Mesenchymal stem cell (in vitro differentiated cells and primary cell): ENCODE measurements around the gene SCGB3A1.

Experiments
- DNase-seq: peaks from one replicate; pipeline ENCODE4 v3.0.0-alpha.2; 2013
- H2AFZ ChIP-seq: one replicate; pipeline ENCODE4 v1.6.1; 2013; ENCODE audit warnings: low read depth, mild to moderate bottlenecking, control low read depth, inconsistent platforms, low read length, moderate library complexity
- H2AK5ac ChIP-seq: 2 replicates; pipeline ENCODE4 v1.6.1; 2013; ENCODE audit warnings: low read length, moderate library complexity, mild to moderate bottlenecking, inconsistent platforms; ENCODE audit not compliant: severe bottlenecking
- H2BK120ac ChIP-seq: one replicate; pipeline ENCODE4 v1.6.1; 2013; ENCODE audit warnings: low read depth, mild to moderate bottlenecking, inconsistent platforms, low read length, moderate library complexity
- H2BK12ac ChIP-seq, 2 experiments: one replicate each; pipeline ENCODE4 v1.6.1; 2013; ENCODE audit warnings: inconsistent platforms in 2 of 2, low read length in 2 of 2, mild to moderate bottlenecking in 2 of 2, moderate library complexity in 2 of 2, control low read depth in 1 of 2
- H2BK15ac ChIP-seq: one replicate; pipeline ENCODE4 v1.6.1; 2013; ENCODE audit warnings: mild to moderate bottlenecking, low read depth, inconsistent platforms; ENCODE audit not compliant: poor library complexity, severe bottlenecking
- H2BK5ac ChIP-seq: 2 replicates; pipeline ENCODE4 v1.6.1; 2013; ENCODE audit warnings: low read depth, mild to moderate bottlenecking, low read length, control low read depth, inconsistent platforms; ENCODE audit not compliant: poor library complexity, severe bottlenecking
- H3K14ac ChIP-seq, 2 experiments: one replicate each; pipeline ENCODE4 v1.6.1; 2013; ENCODE audit warnings: inconsistent platforms in 2 of 2, low read length in 2 of 2, control low read depth in 1 of 2, mild to moderate bottlenecking in 1 of 2, moderate library complexity in 1 of 2
- H3K18ac ChIP-seq, 2 experiments: one replicate each; pipeline ENCODE4 v1.6.1; 2013; ENCODE audit warnings: inconsistent platforms in 2 of 2, low read length in 2 of 2, control low read depth in 1 of 2, low read depth in 1 of 2, mild to moderate bottlenecking in 1 of 2
- H3K23ac ChIP-seq, 2 experiments: one replicate each; pipeline ENCODE4 v1.6.1; 2013; ENCODE audit warnings: inconsistent platforms in 2 of 2, low read length in 2 of 2, mild to moderate bottlenecking in 2 of 2, moderate library complexity in 2 of 2, control low read depth in 1 of 2
- H3K27ac ChIP-seq: 2 replicates; pipeline ENCODE4 v1.5.1; 2013; ENCODE audit warnings: mild to moderate bottlenecking, moderate library complexity, low read length, control low read depth, inconsistent platforms; ENCODE audit not compliant: poor library complexity, severe bottlenecking
- H3K27me3 ChIP-seq, 2 experiments: 2 replicates each; pipeline versions ENCODE4 v1.6.1 to v1.7.0; 2013; ENCODE audit warnings: low read length in 2 of 2, mild to moderate bottlenecking in 2 of 2, moderate library complexity in 2 of 2, control low read depth in 1 of 2, inconsistent platforms in 1 of 2; ENCODE audit not compliant: control insufficient read depth in 1 of 2, insufficient read depth in 1 of 2
- H3K36me3 ChIP-seq, 2 experiments: 2 replicates each; pipeline versions ENCODE4 v1.6.1 to v1.7.0; 2013; ENCODE audit warnings: low read length in 2 of 2, control low read depth in 1 of 2, inconsistent platforms in 1 of 2, low read depth in 1 of 2, mild to moderate bottlenecking in 1 of 2; ENCODE audit not compliant: insufficient read depth in 2 of 2, control insufficient read depth in 1 of 2
- H3K4ac ChIP-seq, 2 experiments: one replicate each; pipeline ENCODE4 v1.6.1; 2013; ENCODE audit warnings: inconsistent platforms in 2 of 2, low read length in 2 of 2, mild to moderate bottlenecking in 2 of 2, moderate library complexity in 2 of 2, control low read depth in 1 of 2, low read depth in 1 of 2
- H3K4me1 ChIP-seq: 2 replicates; pipeline ENCODE4 v1.6.1; 2013; ENCODE audit warnings: low read depth, low read length, control low read depth; ENCODE audit not compliant: control insufficient read depth, insufficient read depth
- H3K4me2 ChIP-seq: 2 replicates; pipeline ENCODE4 v1.6.1; 2013; ENCODE audit warnings: low read length, mild to moderate bottlenecking, inconsistent platforms; ENCODE audit not compliant: poor library complexity, severe bottlenecking
- H3K4me3 ChIP-seq, 2 experiments: 2 replicates each; pipeline versions ENCODE4 v1.5.1 to v1.7.0; 2013; ENCODE audit warnings: low read length in 2 of 2, mild to moderate bottlenecking in 2 of 2, control low read depth in 1 of 2, low read depth in 1 of 2; ENCODE audit not compliant: insufficient read depth in 1 of 2
- H3K79me1 ChIP-seq: replicated peaks from 2 replicates; pipeline ENCODE4 v1.6.1; 2013; ENCODE audit warnings: mild to moderate bottlenecking, control low read depth, low read length, inconsistent platforms; ENCODE audit not compliant: poor library complexity, severe bottlenecking
- H3K9ac ChIP-seq: 2 replicates; pipeline ENCODE4 v1.7.0; 2013; ENCODE audit warnings: mild to moderate bottlenecking, low read length, moderate library complexity
- H3K9me3 ChIP-seq: 2 replicates; pipeline ENCODE4 v1.7.0; 2013; ENCODE audit warnings: mild to moderate bottlenecking, low read length; ENCODE audit not compliant: control insufficient read depth
- H4K8ac ChIP-seq: one replicate; pipeline ENCODE4 v1.6.1; 2013; ENCODE audit warnings: inconsistent platforms, mild to moderate bottlenecking, low read length, moderate library complexity
- H4K91ac ChIP-seq: one replicate; pipeline ENCODE4 v1.6.1; 2013; ENCODE audit warnings: mild to moderate bottlenecking, low read length, inconsistent platforms
- WGBS: methylation state at CpG from one replicate; pipeline ENCODE4 v1.1.7; 2013; ENCODE audit warnings: mixed read lengths; 5-methylcytosine and 5-hydroxymethylcytosine counted together

The SCGB3A1 gene

DNA sequence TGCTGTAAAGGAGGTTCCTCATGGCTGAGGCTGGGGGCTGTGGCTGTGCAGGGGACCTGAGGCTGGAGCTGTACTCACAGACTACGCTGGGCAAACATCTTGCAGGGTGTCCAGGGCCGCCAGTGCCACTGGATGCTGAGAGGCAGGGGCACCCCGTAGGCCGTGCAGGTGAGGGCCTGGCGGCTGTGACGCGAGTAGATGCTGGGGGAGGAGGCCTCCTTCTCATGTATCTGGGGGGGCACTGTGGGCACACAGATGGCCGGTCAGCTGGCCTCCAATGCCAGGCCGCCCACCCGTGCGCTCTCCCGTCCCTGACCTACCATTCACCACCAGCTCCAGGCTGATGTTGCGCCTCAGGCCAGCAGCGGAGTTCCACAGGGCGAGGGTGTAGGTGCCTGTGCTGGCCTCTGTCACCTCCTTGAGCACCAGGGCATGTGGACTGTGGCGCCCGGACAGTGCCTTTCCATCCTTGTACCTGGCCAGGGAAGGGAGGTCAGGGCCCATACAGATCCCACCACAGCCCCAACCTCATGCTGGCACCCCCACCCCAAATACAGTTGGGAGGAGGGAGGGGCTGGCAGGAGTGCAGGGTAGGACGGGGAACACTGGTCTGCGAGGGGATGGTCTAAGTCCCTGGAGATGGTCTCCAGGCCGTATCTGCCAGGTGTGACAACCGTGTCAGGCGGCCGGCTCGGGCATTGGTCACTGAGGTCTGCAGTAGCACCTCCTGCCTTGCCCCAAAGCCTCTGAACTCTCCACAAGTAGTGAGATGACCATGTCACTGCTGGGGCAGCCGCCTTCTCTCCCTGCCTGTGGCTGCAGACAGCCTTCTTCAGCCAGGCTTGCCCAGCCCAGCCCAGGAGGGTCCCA is 34.7 kb upstream of the SCGB3A1 start:
- Histone ChIP-seq H4K91ac (no peak overlapping the region), H2BK15ac (no peak overlapping the region), H2BK5ac (no peak overlapping the region), H3K4me3 (no peak overlapping the region), H3K14ac (no peak overlapping the region), H3K4ac (no peak overlapping the region), H2BK12ac (no peak overlapping the region), H3K9ac (no peak overlapping the region), H3K18ac (no peak overlapping the region), H4K8ac (no peak overlapping the region), H2AFZ (no peak overlapping the region), H3K23ac (no peak overlapping the region), H3K27ac (no peak overlapping the region), H3K79me1 (no peaks in the 10 kb centered on the region), H3K27me3 (peaks cover 0 to 21% of the 10 kb centered on the region in 2 experiments), H3K36me3 (no peaks in the 10 kb centered on the region), H3K4me1 (peaks cover 2% of the 10 kb centered on the region), H2AK5ac (no peak overlapping the region), H2BK120ac (no peak overlapping the region), H3K9me3 (no peaks in the 10 kb centered on the region), H3K4me2 (no peak overlapping the region)
- no peak for DNase-seq
- 88% methylated on average over 25 of the region's 25 CpGs for WGBS

DNA sequence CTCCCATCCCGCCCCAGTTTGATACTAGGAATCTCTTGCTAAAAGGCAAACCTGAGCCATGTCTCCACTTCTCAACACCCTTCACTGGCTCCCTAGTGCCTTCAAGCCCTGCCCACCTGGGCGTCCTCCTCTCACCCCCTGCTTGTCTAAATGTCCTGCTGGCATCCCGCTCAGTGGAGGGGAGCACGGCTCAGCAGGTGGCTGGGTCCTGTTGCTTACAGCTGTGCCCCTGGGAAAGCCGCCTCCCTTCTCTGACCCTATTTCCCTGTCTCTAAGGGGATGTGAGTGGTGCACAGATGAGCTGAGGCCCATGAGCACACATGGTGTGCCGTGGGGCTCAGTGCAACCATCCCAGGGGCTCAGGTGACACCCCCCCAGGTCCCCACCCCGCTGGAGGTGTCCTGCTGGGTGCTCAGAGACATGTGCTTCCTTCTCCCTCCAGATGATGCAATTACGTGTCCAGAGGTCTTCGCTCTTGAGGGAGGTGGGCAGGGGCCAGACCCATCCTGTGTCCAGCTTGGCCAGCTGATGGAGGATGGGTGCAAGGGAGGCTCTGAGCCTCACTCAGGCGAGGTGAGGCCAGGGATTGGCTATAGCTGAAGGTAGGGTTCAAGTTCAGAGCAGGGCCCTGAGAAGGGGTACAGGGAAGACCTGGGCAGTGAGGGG is 34.0 kb upstream of the SCGB3A1 start:
- Histone ChIP-seq H3K27me3 (peaks cover 0 to 26% of the 10 kb centered on the region in 2 experiments), H2BK120ac (no peak overlapping the region), H3K18ac (no peak overlapping the region), H4K8ac (no peak overlapping the region), H2AFZ (no peak overlapping the region), H4K91ac (no peak overlapping the region), H3K23ac (no peak overlapping the region), H2AK5ac (no peak overlapping the region), H3K79me1 (no peaks in the 10 kb centered on the region), H3K4me2 (no peak overlapping the region), H3K36me3 (no peaks in the 10 kb centered on the region), H2BK15ac (no peak overlapping the region), H2BK12ac (no peak overlapping the region), H3K4me3 (no peak overlapping the region), H3K9me3 (no peaks in the 10 kb centered on the region), H3K27ac (no peak overlapping the region), H3K4ac (no peak overlapping the region), H3K14ac (no peak overlapping the region), H3K4me1 (peaks cover 2% of the 10 kb centered on the region), H2BK5ac (no peak overlapping the region), H3K9ac (no peak overlapping the region)
- 74% methylated on average over 9 of the region's 10 CpGs for WGBS
- DNase-seq: no peak

GRCh38 chr5:180624587-180624986 is 33.3 kb upstream of the SCGB3A1 start:
- Histone ChIP-seq H2AFZ (no peak overlapping the region), H3K4me2 (no peak overlapping the region), H3K4me1 (peaks cover 2% of the 10 kb centered on the region), H3K18ac (no peak overlapping the region), H2BK120ac (no peak overlapping the region), H3K9ac (no peak overlapping the region), H3K27ac (no peak overlapping the region), H2BK15ac (no peak overlapping the region), H3K23ac (no peak overlapping the region), H2AK5ac (no peak overlapping the region), H3K4me3 (no peak overlapping the region), H3K79me1 (no peaks in the 10 kb centered on the region), H3K14ac (no peak overlapping the region), H3K4ac (no peak overlapping the region), H3K27me3 (peaks cover 3 to 33% of the 10 kb centered on the region in 2 experiments), H4K91ac (no peak overlapping the region), H3K36me3 (no peaks in the 10 kb centered on the region), H2BK12ac (no peak overlapping the region), H3K9me3 (no peaks in the 10 kb centered on the region), H4K8ac (no peak overlapping the region), H2BK5ac (no peak overlapping the region)
- DNase-seq: no peak
- WGBS: 94% methylated on average over 5 of the region's 5 CpGs

- peaks cover 9% of the 10 kb centered on the region for H3K4me1 ChIP-seq
- H2BK5ac ChIP-seq: no peak overlapping the region
- H2AK5ac ChIP-seq: no peak overlapping the region
- H3K36me3 ChIP-seq: no peaks in the 10 kb centered on the region
- no peak overlapping the region for H3K18ac ChIP-seq
- no peaks in the 10 kb centered on the region for H3K9me3 ChIP-seq
- H3K27me3 ChIP-seq: peaks cover 6 to 37% of the 10 kb centered on the region in 2 experiments
- H3K27ac ChIP-seq: no peak overlapping the region
- no peak overlapping the region for H3K14ac ChIP-seq
- H2AFZ ChIP-seq: no peak overlapping the region
- no peak overlapping the region for H3K4me3 ChIP-seq
- H3K9ac ChIP-seq: no peak overlapping the region
- no peak overlapping the region for H3K4me2 ChIP-seq
- no peaks in the 10 kb centered on the region for H3K79me1 ChIP-seq
- no peak overlapping the region for H3K4ac ChIP-seq
- WGBS: 95% methylated on average over 15 of the region's 15 CpGs
- no peak overlapping the region for H2BK120ac ChIP-seq
- H2BK12ac ChIP-seq: no peak overlapping the region
- H2BK15ac ChIP-seq: no peak overlapping the region
- no peak overlapping the region for H4K91ac ChIP-seq
- no peak overlapping the region for H3K23ac ChIP-seq
- no peak for DNase-seq
- no peak overlapping the region for H4K8ac ChIP-seq
Observed at GRCh38 chr5:180623844-180624243, 32.5 kb upstream of the SCGB3A1 start.
